SK-N-MC (cell line): ENCODE data around the gene DIAPH1.

Experiments used
- EZH2 ChIP-seq: fragments of 200-600 bp; sonication (generic); IDR thresholded peaks from one replicate; pipeline ENCODE4 v1.6.1; 2017; ENCODE audit warnings: antibody characterized with exemption
- FOXP2 ChIP-seq: optimal IDR thresholded peaks from 2 replicates; pipeline ENCODE3; 2011; ENCODE audit warnings: mild to moderate bottlenecking, moderate library complexity; ENCODE audit not compliant: insufficient read depth; ENCODE audit errors: extremely low read length, control extremely low read depth
- POLR2AphosphoS5 ChIP-seq: IDR thresholded peaks from 2 replicates; pipeline ENCODE4 v1.6.1; 2012; ENCODE audit warnings: mild to moderate bottlenecking, low read depth, low read length, borderline replicate concordance

DNA sequence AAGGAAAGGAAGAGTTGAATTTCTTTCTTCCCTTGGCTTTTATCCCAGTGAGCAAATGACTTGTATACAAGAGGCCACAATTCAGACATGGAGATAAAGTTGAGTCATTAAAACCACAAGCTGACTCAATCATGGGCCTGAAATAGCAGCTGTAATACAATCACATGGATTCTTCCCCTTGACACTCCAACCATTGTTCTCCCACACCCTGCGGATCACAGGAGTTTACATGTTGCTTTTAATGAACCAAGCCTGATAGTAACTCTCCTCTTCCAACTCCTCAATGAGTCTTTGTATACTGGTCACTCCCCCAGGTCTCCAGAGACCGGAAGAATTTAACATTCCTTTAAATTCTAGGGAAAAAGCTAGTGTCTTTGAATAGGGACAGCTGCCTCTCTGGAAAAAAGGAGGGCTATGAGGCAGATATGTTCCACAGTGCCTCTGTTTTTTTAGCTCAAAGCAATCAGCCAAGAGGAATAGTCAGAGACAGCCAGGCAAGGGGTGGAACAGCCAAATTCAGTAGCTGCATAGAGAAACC lies 97.5 kb downstream of the DIAPH1 start:
- TF ChIP-seq EZH2 (no peak), POLR2AphosphoS5 (no peak), FOXP2 (no peak)
